ENCODE measurements around the gene BLOC1S5. TPM values are rescaled to one million over a fixed set of nuclear protein-coding genes. Genes with fewer than 3 reads are reported as not detected.
"Not testable (repeated sequence)": the region's sequence is repeated elsewhere in the genome, so short reads cannot be mapped to it uniquely, and the experiment has no call there.

Gene BLOC1S5
- total and polyA plus RNA-seq, 12 donors: 3.6 to 14.1 (median 9.0) TPM

GRCh38 chr6:8057263-8057662 lies 6.9 kb downstream of the BLOC1S5 start:
- no peak overlapping the region for H3K4me3 ChIP-seq
- no peak for ATAC-seq
- no peaks in the 10 kb centered on the region for H3K27me3 ChIP-seq
- peaks cover 0 to 10% (median 4%) of the 10 kb centered on the region in 9 donors for H3K4me1 ChIP-seq
- WGBS, 2 donors: 83 to 84% methylated on average over 4 of the region's 4 CpGs
- intact Hi-C loops (cut with DNase I): loop anchor here in 6 of 10 donors (5.0 to 10.0 kb wide), 7 partner anchors 52 to 335 kb away; partner anchors contain the start of genes BMP6 (in 2 of the 6) and TXNDC5 (in 1 of the 6)
- H3K27ac ChIP-seq: no peak overlapping the region
- H3K9me3 ChIP-seq: no peaks in the 10 kb centered on the region
- TF ChIP-seq CTCF (IDR thresholded peaks at IDR 0.05): no peak
- no peak for DNase-seq
- H3K36me3 ChIP-seq: peaks cover 0 to 70% (median 0%) of the 10 kb centered on the region in 9 donors

- DNase-seq (no peak), ATAC-seq (no peak)
- Histone ChIP-seq H3K4me3 (no peak overlapping the region), H3K9me3 (no peaks in the 10 kb centered on the region), H3K36me3 (peaks cover 0 to 56% (median 0%) of the 10 kb centered on the region in 9 donors), H3K27ac (no peak overlapping the region), H3K4me1 (peaks cover 0 to 9% (median 4%) of the 10 kb centered on the region in 9 donors), H3K27me3 (no peaks in the 10 kb centered on the region)
- intact Hi-C loops (cut with DNase I): loop anchor here in 3 of 10 donors (10.0 kb wide), 3 partner anchors 49 to 329 kb away; partner anchors contain the start of genes BMP6 (in 1 of the 3) and TXNDC5 (in 1 of the 3)
- WGBS, 2 donors: 94 to 95% methylated on average over 2 of the region's 2 CpGs
- TF ChIP-seq CTCF (IDR thresholded peaks at IDR 0.05): no peak
These were observed 9.9 kb downstream of the BLOC1S5 start for GRCh38 chr6:8054276-8054675.

GRCh38 chr6:8047541-8048292 lies 16.5 kb downstream of the BLOC1S5 start:
- H3K9me3 ChIP-seq: peaks cover 0 to 9% (median 0%) of the 10 kb centered on the region in 11 donors
- ATAC-seq (peak in 3 of 8 donors; percentile 55 to 61 (median 59)), DNase-seq (no peak)
- no peak for TF ChIP-seq CTCF (IDR thresholded peaks at IDR 0.05)
- intact Hi-C loops (cut with DNase I): no loop called here
- peaks cover 0 to 15% (median 0%) of the 10 kb centered on the region in 9 donors for H3K36me3 ChIP-seq
- peak overlapping the region in 5 of 10 donors; percentile 43 to 73 (median 54) for H3K27ac ChIP-seq
- no peak overlapping the region for H3K4me3 ChIP-seq
- WGBS, 2 donors: 69 to 73% methylated on average over 3 of the region's 3 CpGs
- H3K4me1 ChIP-seq: peaks cover 0 to 15% (median 0%) of the 10 kb centered on the region in 9 donors
- H3K27me3 ChIP-seq: no peaks in the 10 kb centered on the region

- H3K27ac ChIP-seq; H3K27me3 ChIP-seq; intact Hi-C loops (cut with DNase I); ATAC-seq; H3K9me3 ChIP-seq; H3K4me3 ChIP-seq; DNase-seq: not testable (repeated sequence)
- 95 to 97% methylated on average over 4 of the region's 4 CpGs for WGBS, 2 donors
- H3K4me1 ChIP-seq: peaks cover 0 to 15% (median 0%) of the 10 kb centered on the region in 9 donors
- peaks cover 0 to 16% (median 0%) of the 10 kb centered on the region in 9 donors for H3K36me3 ChIP-seq
These were observed 18.4 kb downstream of the BLOC1S5 start for GRCh38 chr6:8045769-8046168.
